DMS53 treated with DMSO at 0.1 percent for 48 hours (cell line): ENCODE measurements around the gene PNPT1.
A peak's percentile ranks its signal among the peaks of the same experiment; 100 is the strongest.
"Not testable (repeated sequence)": the region's sequence is repeated elsewhere in the genome, so short reads cannot be mapped to it uniquely, and the experiment has no call there.

Experiments used
- DNase-seq: peaks from one replicate; lab custom pipeline; 2025; ENCODE audit not compliant: unreplicated experiment; lab: John Stamatoyannopoulos, UW

The PNPT1 gene

DNA sequence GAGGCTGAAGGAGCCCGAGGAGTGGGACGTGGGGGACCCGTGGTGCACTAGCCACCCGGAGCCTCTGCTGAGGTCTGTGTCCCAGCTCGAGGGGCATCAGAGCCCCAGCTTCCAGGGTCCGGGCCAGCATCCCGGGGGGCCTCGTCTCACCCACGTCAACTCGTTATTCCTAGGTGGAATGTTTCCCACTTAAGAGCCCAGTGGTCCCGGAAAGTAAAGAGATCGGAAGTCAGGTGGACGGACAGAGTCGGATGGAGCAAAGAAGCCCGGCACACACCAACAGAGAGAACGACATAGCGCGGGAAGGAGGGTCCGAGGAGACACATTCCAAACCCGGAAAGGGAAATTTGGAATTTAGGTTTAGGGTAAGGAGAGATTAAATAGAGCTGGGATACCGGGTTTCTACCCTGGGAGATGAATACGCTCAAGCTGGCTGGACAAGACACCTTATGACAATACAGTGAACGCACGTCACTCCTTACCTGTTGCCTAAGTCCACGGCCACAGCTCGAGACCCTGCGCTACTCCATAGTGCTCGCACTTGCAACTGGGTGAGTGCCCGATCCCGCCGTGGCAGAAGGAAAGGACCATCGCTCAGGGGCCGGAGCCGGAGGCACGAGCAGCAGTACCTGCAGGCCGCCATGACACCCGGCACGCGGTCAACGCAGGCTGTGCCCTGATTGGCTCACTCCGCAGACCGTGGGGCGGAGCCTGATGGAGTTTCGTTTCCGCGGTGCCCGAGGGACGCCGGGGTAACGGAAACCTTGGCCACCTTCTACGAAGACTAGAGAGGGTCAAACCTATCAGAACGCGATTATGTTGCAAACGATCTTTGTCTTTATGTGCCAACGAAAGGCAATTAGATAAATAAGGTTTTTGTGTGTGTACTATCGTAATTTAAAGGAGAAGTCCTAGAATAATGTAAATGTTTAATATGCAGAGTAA, at the start of gene PNPT1:
PNPT1 (minus strand) TSS at position 664 of the 945 bp plus-strand sequence; CDS start at position 643, 21 bp downstream.
- peak; percentile 92 for DNase-seq

DNA sequence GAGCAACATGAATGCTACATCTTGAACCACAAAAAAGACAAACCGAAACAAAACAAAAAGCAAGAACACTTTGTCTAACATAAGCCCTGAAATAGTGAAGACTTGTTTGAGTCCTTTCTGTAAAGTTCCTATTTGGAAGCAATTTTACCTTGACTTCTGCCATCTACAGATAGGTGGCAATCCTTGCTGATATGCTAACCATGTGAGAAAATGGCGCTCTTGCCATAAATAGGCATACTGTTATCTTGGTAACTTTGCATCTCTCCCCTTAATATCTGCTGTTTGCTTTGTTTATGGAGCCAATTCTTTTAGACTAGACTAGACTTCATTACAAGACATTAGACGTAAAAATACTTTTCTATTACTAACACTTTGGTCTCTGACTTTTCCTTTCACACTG, 49.4 kb upstream of the PNPT1 start:
- DNase-seq, result no peak

DNA sequence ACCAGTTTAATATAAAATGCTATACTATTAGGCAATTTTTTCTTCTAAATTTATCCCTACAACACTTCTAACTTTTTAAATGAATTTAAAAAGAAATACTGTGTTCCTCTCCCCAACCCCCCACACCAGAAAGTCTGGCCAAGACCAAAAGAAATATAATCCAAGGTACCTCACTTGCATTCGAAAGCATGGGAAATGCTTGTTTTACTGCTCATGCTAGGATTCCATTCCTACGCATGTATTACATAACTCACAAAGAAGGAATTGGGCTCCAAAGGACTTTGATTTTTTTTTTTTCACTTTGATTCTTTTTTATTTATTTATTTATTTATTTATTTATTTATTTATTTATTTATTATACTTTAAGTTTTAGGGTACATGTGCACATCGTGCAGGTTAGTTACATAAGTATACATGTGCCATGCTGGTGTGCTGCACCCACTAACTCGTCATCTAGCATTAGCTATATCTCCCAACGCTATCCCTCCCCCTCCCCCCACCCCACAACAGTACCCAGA, 42.4 kb upstream of the PNPT1 start:
- DNase-seq, result not testable (repeated sequence)

- no peak for DNase-seq
Measured at GRCh38 chr2:55734726-55735125, 41.1 kb upstream of the PNPT1 start.

DNA sequence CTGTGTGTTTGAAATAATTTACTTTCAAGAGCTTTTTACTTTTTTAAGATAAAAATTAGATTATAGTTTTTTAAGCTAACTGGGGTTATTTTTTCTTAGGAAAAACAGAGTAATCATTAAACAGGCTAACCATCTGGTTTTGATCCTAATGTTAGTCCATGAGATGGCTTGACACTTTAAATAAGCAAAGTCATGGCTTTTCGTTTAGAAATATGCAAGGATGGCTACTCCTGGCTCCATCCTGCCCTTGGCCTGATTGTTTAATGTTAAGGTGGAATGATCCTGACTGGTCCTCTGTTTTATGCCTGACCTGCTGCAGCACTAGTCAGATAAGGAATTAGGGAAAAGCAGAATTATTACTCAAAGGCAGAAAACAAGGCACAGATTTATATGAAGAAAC, 39.7 kb upstream of the PNPT1 start:
- no peak for DNase-seq

DNA sequence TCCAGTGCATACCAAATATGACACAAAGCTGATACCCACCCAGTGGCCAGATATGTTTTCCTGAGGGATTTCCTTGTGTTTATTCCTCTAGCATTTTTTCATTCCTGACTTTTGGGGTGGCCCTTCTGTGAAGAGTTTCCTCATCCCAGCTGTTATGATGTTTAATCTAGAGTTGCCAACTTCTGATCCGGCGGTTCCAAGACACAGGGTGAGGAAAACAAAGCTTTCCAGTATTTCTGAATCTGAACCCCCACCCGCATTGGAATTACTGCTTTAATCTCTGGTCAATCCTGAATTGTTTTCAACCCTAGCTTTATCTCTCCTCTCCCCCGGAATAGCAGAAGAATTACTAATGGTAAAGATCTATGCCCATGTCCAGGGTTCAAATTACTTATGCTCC, 39.2 kb upstream of the PNPT1 start:
- no peak for DNase-seq

DNA sequence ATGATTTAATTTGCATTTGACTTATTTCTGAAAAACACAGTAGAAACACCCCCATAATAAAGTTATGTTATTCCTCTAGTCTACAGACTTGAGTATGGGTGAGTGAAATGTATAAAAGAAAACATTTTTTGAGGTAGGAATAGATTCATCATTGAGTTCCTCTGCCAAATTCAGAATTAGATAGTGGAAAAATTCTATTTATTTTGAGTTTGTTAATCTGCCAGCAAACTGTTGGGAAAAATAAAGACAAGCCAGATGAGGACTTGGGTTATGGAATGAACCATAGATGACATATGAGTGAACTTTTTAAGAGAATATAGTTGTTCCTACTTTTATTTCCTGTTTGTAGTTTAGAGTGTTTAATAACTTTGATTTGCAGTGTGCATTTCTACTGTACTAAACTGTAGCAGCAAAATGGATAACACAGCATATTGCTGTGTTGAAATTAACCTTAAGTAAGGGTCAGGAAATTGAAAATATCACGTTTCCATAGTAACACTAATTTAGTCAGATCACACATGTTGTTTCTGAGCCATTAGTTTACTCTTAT, 35.6 kb upstream of the PNPT1 start:
- DNase-seq, result no peak

DNA sequence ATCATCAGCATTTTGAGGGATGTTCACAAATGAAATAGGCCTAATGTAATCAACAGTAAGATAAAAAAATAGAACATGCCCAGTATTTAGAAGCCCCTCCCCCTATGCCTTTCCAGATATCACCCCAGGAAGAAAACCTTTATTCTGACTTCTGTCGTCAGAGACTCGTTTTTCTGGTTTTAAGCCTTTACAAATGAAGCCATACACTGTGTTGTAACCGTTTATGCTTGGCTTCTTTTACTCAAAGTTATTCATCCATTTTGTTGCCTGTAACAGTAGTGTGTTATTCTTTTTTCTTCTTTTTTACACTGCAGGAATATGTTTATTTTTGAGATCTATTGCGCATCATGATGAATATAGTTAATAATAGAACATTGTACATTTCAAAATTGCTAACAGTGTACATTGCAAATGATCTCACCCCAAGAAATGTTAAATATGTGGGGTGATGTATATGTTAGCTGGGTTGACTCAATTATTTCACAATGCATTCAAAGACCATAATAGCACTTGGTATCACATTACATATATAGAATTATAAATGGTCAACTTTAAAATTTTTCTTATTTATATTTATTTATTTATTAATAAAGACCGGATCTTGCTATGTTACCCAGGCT, 28.1 kb upstream of the PNPT1 start:
- DNase-seq, result peak; percentile 76

DNA sequence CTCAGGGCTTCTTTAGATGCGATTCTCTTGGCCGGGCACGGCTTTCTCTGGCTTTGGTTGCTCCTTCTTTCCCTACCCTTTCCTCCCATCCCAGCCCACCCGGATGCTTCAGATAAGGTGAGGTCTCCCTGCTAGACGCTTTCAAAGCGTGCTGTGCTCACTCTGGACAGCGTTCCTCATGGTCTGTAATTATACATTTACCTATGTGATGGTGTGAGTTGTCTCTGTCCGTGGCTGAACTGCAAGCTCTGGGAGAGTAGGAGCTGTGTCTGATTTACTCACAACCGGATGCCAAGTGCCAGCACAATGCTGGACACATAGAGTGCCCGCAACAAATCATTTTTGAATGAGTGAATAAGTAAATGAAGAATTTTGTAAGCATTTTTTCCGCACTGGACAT, 26.8 kb upstream of the PNPT1 start:
- DNase-seq, result no peak

- DNase-seq, result no peak
Measured at GRCh38 chr2:55719852-55720251, 26.2 kb upstream of the PNPT1 start.

GRCh38 chr2:55718165-55719008, 24.7 kb upstream of the PNPT1 start:
- DNase-seq, result peak; percentile 58

DNA sequence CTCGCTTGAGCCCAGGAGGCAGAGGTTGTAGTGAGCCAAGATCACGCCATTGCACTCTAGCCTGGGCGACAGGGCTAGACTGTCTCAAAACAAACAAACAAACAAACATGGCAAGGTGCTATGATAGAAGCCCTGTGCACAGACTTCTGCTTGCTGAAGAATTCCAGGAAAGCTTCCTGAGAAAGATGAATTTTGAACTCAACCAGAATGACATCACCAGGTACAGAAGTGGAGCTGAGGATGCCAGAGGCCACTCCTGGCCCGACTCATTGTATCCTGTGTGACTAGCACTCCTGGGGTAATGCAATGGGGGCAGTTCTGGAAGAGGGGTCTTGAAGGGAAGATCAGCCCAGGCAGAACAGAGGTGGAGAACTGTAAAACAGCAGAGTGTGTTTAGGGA, 22.0 kb upstream of the PNPT1 start:
- no peak for DNase-seq

DNA sequence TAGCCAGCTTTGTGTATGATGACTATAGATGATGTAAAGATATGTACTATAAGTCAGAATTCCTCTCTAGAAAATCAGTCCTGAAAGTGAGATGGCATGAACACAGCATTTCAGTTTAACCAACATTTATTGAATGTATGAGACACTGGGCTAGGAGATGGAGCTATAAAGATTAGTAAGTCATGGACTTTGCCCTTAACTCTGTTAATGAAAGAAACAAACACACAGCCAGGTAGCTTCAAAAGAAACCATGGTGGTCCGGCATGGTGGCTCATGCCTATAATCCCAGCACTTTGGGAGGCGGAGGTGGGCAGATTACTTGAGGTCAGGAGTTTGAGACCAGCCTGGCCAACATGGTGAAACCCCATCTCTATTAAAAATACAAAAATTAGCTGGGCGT, 21.5 kb upstream of the PNPT1 start:
- not testable (repeated sequence) for DNase-seq

DNA sequence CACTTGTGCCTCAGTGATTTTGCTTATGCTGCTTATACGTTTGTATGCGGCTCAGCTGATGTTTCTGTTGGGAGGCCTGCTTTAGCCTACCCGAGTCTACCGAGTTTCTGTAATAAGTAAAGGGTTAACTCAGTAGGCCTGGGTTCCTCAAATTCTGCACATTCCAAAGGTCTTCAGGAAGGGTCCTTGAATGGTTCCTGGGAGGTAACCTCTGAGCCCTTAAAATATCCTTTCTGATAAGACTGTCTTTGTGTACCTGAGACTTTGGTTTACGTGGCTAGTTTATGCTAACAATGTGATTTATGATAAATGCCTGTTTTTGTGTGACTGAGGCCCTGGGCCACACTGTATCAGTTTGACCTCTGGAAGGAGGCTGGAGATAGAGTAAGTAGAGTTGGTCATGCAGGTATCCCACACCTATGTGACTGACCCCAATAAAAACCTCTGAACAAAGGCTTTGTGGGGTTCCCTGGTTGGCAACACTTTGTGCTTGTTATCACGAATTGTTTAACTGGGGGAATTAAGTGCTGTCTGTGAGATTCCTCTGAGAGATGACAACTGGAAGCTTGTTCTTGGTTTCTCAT, 18.9 kb upstream of the PNPT1 start:
- no peak for DNase-seq

DNA sequence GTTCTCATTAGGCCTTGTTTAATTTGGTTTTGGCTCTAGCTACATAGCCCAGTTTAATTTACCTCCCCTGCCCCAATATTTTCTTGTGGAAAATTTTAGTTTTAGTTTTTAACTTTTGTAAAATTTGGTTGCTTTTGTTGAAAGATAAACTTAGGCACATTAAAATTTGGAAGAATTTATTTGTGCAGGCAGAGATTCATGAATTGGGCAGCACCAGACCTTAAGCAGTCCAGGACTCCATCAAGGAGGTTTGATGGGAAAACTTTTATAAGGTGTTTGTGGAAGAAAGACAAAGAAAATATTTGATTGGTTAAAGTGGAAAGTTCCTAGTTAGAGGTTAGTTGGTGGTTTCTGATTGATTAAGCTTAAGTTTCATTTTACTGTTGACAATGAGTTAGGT, 16.4 kb upstream of the PNPT1 start:
- DNase-seq, result no peak

GRCh38 chr2:55707751-55708150, 14.1 kb upstream of the PNPT1 start:
- DNase-seq, result no peak

DNA sequence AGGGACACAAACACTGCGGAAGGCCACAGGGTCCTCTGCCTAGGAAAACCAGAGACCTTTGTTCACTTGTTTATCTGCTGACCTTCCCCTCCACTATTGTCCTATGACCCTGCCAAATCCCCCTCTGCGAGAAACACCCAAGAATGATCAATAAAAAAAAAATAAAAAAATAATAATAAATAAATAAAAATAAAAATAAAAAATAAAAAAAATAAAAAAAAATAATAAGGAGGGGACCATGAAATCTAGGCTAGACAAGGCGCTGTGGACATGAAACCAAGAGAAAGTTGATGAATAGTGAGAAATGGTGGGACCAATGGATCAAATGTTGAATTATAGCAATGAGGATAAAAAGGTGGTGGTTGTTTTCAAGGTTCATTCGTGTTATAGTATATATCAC, 12.6 kb upstream of the PNPT1 start:
- not testable (repeated sequence) for DNase-seq

DNA sequence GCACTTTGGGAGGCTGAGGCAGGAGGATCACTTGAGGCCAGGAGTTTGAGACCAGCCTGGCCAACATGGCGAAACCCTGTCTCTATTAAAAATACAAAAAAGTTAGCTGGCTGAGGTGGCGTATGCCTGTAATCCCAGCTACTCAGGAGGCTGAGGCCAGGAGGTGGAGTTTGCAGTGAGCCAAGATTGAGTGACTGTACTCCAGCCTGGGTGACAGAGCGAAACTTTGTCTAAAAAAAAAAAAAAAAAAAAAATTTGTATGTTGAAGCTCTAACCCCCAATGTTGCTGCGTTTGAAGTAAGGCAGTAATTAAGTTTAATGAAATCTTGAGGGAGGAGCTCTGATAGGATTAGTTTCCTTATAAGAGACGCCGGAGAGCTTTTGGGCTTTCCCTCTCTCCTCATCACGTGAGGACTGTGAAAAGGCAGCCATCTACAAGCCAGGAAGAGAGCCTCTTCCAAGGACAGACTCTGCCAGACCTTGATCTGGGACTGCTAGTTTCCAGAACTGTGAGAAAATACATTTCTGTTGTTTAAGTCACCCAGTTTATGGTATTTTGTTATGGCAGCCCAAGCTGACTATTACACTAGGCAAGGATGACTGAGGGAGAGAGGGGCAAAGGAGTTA, 11.5 kb upstream of the PNPT1 start:
- no peak for DNase-seq

- no peak for DNase-seq
Measured at GRCh38 chr2:55703350-55703749, 9.7 kb upstream of the PNPT1 start.

DNA sequence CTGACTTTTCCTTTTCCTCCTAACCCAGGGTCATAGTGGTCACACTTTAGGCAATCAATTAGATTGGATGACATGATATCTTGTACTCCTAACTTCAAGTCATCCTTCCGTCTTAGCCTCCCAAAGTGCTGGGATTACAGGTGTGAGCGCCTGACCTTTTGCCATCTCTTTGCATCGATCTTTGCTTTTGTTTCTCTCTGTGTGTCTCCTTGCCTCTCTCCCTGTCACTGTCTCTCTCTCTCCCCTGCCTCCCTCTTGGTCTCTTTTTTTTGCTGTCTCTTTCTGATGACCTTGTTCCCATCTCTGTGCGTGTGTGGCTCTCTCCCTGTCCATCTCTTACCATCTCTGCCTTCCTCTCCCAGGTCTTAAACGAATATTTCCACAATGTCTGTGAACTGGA, 904 bp downstream of the PNPT1 start:
- not testable (repeated sequence) for DNase-seq
